ENCODE results near the gene HOXC12.

GRCh38 chr12:53947743-53948142 is 7.0 kb upstream of the HOXC12 start:
- TF ChIP-seq CTCF (IDR thresholded peaks at IDR 0.05) (no peak), POLR2A (IDR thresholded peaks at IDR 0.05) (no peak), EP300 (IDR thresholded peaks at IDR 0.05) (no peak)
